ENCODE data around the gene CYP4F8.
"Not testable (repeated sequence)": the region's sequence is repeated elsewhere in the genome, so short reads cannot be mapped to it uniquely, and the experiment has no call there.

Gene CYP4F8

DNA sequence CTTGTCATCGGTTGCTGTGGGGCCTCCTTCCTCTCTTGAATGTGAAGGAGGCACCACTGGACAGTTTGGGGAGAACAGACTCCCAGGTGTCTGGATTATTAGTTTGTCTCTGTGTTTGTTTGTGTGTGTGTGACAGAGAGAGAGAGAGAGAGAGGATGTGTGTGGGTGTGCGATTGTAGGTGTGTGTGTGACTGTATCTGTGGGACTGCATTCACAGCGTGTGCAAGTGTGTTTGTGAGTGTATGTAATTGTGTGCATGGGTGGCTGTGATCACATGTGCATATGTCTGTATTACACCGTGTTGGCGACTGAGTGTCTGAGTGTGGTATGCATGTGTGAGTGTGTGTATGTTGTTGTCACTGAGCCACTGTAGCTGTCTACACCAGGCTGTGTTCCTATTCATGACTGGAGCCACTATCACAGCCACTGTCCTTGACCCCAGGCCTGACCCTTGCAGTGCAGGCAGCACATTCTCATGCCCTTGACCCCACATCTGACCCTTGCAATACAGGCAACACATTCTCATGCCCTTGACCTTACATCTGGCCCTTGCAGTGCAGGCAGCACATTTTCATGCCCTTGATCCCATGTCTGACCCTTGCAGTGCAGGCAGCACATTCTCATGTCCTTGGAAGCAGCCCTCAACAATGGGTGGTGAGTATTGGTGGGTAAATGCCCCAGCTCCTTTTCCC is 25.1 kb upstream of the CYP4F8 start:
- FAIRE-seq (no peak), DNase-seq (ENCODE audit: insufficient read length) (no peak)
- TF ChIP-seq POLR2AphosphoS5 (IDR thresholded peaks at IDR 0.05; ENCODE audit: low read depth, low read length): no peak
- TF ChIP-seq POLR2A (IDR thresholded peaks at IDR 0.05; ENCODE audit: low read depth, low read length): no peak
- no peak for TF ChIP-seq TAF1 (IDR thresholded peaks at IDR 0.05; ENCODE audit: borderline replicate concordance, low read depth, low read length)

DNA sequence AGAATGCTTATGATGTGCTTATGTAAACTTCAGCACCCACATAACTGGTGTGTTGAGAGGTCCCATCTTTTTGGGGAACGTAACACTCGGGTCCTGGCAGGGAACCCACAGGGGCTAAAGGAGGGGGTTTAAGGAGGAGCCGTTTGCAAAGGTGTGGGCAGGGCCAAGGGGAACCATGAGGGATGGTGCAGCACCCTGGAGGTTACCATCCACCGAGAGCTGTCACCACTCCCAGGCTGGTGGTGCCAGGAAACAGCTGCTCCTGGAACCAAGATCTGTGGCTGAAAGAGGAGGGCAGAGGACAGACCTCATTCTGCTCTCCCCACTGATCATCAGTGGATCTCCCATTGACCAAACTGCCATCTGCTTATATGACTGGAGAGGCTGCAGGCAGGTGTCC is 23.2 kb upstream of the CYP4F8 start:
- FAIRE-seq (no peak), DNase-seq (ENCODE audit: insufficient read length) (no peak)
- TF ChIP-seq POLR2A (IDR thresholded peaks at IDR 0.05; ENCODE audit: low read depth, low read length) (no peak), TAF1 (IDR thresholded peaks at IDR 0.05; ENCODE audit: borderline replicate concordance, low read depth, low read length) (no peak), POLR2AphosphoS5 (IDR thresholded peaks at IDR 0.05; ENCODE audit: low read depth, low read length) (no peak)

DNA sequence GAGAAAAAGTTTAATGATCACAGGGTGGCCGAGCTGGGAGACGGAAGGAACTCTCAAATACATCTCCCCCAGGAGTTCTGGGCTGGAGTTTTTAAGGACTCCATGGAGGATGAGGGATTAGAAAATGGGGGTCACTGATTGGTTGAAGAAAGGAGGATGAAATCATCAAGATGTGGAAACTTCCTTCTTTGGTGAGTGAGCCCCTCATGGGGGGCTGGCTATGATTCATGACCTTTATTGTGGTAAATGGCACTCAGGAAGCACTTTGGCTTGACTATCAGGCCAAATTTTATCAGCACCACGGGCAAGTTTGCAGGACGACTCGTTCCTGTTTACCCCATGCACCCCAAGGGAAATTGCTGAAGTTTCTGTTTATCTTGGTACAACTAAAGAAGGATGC is 22.5 kb upstream of the CYP4F8 start:
- not testable (repeated sequence) for FAIRE-seq

DNA sequence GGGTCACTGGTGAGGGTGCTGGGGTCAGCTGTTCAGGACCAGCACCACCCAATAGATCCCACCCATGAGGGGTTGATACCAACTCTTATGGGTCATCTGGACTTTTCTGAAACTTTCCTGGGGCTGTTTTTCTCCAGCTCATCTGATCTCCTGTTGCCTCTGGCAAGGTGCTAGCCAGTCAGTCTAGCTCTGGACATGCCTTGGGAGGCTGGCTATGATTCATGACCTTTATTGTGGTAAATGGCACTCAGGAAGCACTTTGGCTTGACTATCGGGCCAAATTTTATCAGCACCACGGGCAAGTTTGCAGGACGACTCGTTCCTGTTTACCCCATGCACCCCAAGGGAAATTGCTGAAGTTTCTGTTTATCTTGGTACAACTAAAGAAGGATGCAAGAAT is 21.3 kb upstream of the CYP4F8 start:
- not testable (repeated sequence) for FAIRE-seq; DNase-seq (ENCODE audit: insufficient read length)

More for the DNA sequence above, 22.5 kb upstream of the CYP4F8 start:
- not testable (repeated sequence) for DNase-seq (ENCODE audit: insufficient read length)

DNA sequence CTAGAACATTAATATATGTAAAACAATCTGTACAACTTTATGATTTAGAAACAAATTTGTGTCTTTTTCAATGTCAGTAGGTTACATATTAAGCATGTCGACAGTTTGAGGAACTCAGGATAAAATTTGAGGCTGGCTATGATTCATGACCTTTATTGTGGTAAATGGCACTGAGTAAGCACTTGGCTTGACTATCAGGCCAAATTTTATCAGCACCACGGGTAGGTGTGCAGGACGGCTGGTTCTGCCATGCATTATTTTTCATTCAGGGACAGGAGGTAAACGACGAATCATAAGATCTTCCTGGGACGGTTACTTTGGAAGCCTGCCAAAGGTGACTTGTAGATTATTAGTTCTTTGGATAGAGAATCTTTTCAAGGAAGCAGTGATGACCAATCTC is 19.9 kb upstream of the CYP4F8 start:
- TF ChIP-seq TAF1 (IDR thresholded peaks at IDR 0.05; ENCODE audit: borderline replicate concordance, low read depth, low read length) (no peak), POLR2A (IDR thresholded peaks at IDR 0.05; ENCODE audit: low read depth, low read length) (no peak), POLR2AphosphoS5 (IDR thresholded peaks at IDR 0.05; ENCODE audit: low read depth, low read length) (no peak)
- FAIRE-seq (no peak), DNase-seq (ENCODE audit: insufficient read length) (no peak)

DNA sequence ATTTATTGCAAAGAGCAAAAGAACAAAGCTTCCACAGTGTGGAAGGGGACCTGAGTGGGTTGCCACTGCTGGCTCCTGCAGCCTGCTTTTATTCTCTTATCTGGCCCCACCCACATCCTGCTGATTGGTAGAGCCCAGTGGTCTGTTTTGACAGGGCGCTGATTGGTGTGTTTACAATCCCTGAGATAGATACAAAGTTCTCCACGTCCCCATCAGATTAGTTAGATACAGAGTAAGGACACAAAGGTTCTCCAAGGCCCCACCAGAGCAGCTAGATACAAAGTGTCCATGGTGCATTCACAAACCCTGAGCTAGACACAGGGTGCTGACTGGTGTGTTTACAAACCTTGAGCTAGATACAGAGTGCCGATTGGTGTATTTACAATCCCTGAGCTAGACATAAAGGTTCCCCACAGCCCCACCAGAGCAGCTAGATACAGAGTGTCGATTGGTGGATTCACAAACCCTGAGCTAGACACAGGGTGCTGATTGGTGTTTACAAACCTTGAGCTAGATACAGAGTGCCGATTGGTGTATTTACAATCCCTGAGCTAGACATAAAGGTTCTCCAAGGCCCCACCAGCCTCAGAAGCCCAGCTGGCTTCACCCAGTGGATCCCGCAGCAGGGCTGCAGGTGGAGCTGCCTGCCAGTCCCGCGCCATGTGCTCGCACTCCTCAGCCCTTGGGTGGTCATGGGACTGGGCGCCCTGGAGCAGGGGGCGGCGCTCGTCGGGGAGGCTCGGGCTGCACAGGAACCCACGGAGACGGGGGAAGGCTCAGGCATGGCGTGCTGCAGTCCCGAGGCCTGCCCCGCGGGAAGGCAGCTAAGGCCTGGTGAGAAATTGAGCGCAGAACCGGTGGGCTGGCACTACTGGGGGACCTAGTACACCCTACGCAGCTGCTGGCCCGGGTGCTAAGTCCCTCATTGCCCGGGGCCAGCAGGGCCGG is 6.8 kb upstream of the CYP4F8 start:
- DNase-seq (ENCODE audit: insufficient read length): not testable (repeated sequence)

DNA sequence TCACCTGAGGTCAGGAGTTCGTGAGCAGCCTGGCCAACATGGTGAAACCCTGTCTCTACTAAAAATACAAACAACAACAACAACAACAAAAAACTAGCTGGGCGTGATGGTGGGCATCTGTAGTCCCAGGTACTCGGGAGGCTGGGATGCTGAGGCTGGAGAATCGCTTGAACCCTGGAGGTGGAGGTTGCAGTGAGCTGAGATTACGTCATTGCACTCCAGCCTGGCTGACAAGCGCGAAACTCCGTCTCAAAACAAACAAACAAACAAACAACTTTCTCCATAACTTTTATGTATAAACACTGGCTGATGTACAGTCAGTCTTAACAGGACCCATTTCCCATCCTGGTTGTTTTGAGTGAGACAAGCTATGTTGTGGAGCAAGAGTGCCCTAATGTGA is 5.8 kb upstream of the CYP4F8 start:
- FAIRE-seq (no peak), DNase-seq (ENCODE audit: insufficient read length) (no peak)
- TF ChIP-seq POLR2AphosphoS5 (IDR thresholded peaks at IDR 0.05; ENCODE audit: low read depth, low read length) (no peak), TAF1 (IDR thresholded peaks at IDR 0.05; ENCODE audit: borderline replicate concordance, low read depth, low read length) (no peak), POLR2A (IDR thresholded peaks at IDR 0.05; ENCODE audit: low read depth, low read length) (no peak)

More for the DNA sequence above, 6.8 kb upstream of the CYP4F8 start:
- FAIRE-seq: not testable (repeated sequence)

DNA sequence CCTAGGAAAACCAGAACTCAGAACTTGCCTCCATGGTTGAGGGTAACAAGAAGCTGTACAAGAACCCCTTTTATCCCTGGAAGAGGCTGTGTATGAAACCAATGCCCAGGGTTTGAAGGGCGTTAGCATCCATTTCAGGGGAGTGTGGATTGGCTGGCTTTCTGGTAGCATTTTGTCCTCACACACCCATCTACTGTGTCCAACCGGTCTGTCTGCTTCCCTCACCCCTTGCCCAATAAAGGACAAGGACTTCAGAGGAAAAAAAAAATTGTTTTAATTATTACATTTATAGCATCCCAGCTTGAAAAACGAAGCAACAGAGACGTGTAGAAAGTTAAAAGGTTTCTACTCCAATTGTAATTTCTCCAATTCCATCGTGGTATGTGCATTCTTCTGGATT is 2.7 kb upstream of the CYP4F8 start:
- no peak for DNase-seq (ENCODE audit: insufficient read length)
- no peak for TF ChIP-seq POLR2A (IDR thresholded peaks at IDR 0.05; ENCODE audit: low read depth, low read length)
- TF ChIP-seq POLR2AphosphoS5 (IDR thresholded peaks at IDR 0.05; ENCODE audit: low read depth, low read length): no peak
- no peak for TF ChIP-seq TAF1 (IDR thresholded peaks at IDR 0.05; ENCODE audit: borderline replicate concordance, low read depth, low read length)
- no peak for FAIRE-seq

DNA sequence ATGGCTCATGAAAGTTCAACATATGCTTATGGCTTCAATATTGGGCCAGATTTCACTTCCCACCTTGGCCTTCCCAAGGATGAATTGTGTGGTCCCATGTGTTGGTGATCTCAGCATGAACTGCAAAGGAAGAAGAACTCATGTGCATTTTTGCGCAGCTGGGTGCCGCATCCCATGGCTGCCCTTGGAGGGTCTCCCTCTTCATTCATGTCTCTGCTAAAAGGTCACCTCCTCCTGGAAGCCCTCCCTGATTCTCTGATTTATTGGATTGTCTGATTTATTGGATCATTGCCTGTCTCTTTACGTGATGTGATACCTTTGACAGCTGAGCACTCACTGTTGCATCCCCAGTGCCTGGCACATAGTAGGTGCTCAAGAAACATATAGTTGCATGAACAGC is 1.7 kb upstream of the CYP4F8 start:
- TF ChIP-seq POLR2AphosphoS5 (IDR thresholded peaks at IDR 0.05; ENCODE audit: low read depth, low read length) (no peak), POLR2A (IDR thresholded peaks at IDR 0.05; ENCODE audit: low read depth, low read length) (no peak), TAF1 (IDR thresholded peaks at IDR 0.05; ENCODE audit: borderline replicate concordance, low read depth, low read length) (no peak)
- DNase-seq (ENCODE audit: insufficient read length) (no peak), FAIRE-seq (no peak)

DNA sequence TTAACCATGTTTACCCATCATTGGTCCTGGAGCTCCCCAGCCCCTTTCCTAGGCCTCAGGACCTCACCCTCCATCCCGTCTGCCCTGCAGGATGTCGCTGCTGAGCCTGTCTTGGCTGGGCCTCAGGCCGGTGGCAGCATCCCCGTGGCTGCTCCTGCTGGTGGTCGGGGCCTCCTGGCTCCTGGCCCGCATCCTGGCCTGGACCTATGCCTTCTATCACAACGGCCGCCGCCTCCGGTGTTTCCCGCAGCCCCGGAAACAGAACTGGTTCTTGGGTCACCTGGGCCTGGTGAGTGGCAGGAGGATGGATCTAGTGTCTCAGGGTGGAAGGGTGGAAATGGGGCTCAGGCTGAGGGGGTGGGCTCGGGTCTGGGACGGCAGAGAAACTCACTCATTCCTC is 508 bp downstream of the CYP4F8 start:
- FAIRE-seq: no peak
- no peak for TF ChIP-seq TAF1 (IDR thresholded peaks at IDR 0.05; ENCODE audit: borderline replicate concordance, low read depth, low read length)

DNA sequence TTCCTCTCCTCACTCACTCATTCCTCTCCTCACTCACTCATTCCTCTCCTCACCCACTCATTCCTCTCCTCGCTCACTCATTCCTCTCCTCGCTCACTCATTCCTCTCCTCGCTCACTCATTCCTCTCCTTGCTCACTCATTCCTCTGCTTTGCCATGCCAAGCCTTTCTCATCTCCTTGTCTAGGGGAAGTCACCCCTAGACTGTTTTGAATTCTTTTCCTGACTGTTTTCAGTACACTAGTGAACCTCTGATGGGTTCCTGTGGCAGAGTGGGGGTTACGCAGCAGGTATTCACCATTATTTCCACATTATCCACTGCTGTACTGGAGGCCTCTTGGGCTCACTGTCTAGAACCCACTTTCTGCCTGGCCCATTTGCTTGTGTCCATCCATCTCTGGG is 1.2 kb downstream of the CYP4F8 start:
- no peak for TF ChIP-seq TAF1 (IDR thresholded peaks at IDR 0.05; ENCODE audit: borderline replicate concordance, low read depth, low read length)
- no peak for TF ChIP-seq POLR2A (IDR thresholded peaks at IDR 0.05; ENCODE audit: low read depth, low read length)
- no peak for TF ChIP-seq POLR2AphosphoS5 (IDR thresholded peaks at IDR 0.05; ENCODE audit: low read depth, low read length)
- no peak for FAIRE-seq

More for the DNA sequence above, 508 bp downstream of the CYP4F8 start:
- no peak for DNase-seq (ENCODE audit: insufficient read length)

DNA sequence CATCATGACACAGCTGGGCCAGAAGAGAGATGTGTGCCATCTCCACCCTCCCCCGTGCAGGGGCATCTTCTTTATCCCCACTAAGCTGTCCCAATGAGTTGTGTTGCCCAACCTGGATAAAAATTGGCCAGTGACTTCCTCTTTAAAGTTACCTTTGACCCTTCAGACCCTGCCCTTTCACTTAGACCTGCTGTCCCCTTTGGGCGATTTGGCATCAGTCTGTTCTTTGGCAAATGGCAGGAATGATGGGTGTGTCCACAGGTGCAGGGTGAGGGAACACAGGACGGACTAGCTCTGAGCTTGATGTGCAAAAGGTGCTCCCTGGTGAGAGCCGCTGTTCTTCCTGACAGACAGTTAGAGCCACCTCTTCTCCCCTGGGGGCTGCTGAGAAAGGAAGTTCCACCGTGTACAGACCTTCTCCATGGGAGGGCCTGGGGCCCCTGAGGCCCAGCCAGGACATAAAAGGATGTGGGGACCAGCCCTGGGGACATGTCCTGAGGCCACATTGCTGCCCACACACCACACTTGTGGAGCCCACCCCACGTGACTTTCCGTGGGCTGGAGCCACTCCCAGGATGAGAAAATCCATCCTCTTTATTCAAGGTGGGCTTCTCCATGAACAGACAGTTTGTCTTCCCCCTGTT is 1.7 kb downstream of the CYP4F8 start:
- TF ChIP-seq POLR2AphosphoS5 (IDR thresholded peaks at IDR 0.05; ENCODE audit: low read depth, low read length) (no peak), POLR2A (IDR thresholded peaks at IDR 0.05; ENCODE audit: low read depth, low read length) (no peak), TAF1 (IDR thresholded peaks at IDR 0.05; ENCODE audit: borderline replicate concordance, low read depth, low read length) (no peak)
- FAIRE-seq: no peak
- DNase-seq (ENCODE audit: insufficient read length): no peak

More for the DNA sequence above, 1.2 kb downstream of the CYP4F8 start:
- DNase-seq (ENCODE audit: insufficient read length): no peak

All from GM12892 (cell line).